HK-2 (cell line): Measurements from ENCODE around the gene GPX3.

ENCODE experiments used
- DNase-seq: peaks from one replicate; pipeline ENCODE4 v3.0.0-alpha.2; 2018; ENCODE audit not compliant: unreplicated experiment

Gene GPX3

GRCh38 chr5:151076616-151077015 is 56.2 kb downstream of the GPX3 start:
- no peak for DNase-seq

DNA sequence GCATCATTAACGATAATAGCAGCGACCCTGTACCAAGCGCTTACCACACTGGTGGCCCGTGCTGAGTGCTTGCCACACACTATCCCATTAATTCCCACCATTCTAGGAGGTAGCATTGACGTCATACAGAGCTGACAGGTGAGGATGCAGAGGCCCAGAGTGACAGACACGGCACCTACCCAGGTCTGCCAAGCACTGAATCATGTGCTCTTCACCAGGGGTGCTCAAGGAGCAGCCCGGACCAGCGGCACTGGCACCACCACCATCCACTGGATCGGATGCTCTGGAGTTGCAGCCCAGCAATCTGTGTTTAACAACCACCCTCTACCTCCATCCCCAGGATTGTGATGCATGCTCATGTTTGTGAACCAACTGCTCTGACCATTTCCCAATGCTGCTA is 57.0 kb downstream of the GPX3 start:
- DNase-seq = no peak

DNA sequence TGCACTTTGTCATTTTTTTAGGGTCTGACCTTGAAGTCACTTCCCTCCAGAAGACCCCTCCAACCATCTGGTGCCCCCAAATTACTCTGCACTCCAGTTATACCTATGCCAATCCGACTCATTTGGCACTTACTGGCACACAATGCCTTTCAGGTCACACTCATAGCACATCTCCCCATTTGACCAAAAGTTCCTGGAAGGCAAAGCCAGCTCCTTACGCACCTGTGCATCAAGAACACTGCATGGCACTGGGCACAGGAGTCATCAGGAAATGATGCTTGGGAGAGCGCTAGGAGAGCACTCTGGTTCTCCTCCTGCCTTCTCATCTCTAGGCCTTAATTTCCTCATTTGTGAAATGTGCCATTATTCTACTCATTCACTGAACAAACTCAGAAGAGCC is 57.6 kb downstream of the GPX3 start:
- DNase-seq = no peak
